Measurements from ENCODE around the gene MAP2K4.

Gene MAP2K4

GRCh38 chr17:12178644-12179330 lies 158.1 kb downstream of the MAP2K4 start:
- H3K4me3 ChIP-seq (ENCODE audit: low read length): no peak overlapping the region
- DNase-seq (ENCODE audit: low read depth): no peak
- TF ChIP-seq CTCF (conservative IDR thresholded peaks at IDR 0.05; ENCODE audit: low read length): no peak

GRCh38 chr17:12180644-12181261 lies 160.1 kb downstream of the MAP2K4 start:
- DNase-seq (ENCODE audit: low read depth): peak; percentile 57
- no peak overlapping the region for H3K4me3 ChIP-seq (ENCODE audit: low read length)
- peak; percentile 85 for TF ChIP-seq CTCF (conservative IDR thresholded peaks at IDR 0.05; ENCODE audit: low read length)

GRCh38 chr17:12187658-12188057 lies 167.0 kb downstream of the MAP2K4 start:
- TF ChIP-seq CTCF (conservative IDR thresholded peaks at IDR 0.05; ENCODE audit: low read length): no peak
- H3K4me3 ChIP-seq (ENCODE audit: low read length): no peak overlapping the region
- DNase-seq (ENCODE audit: low read depth): no peak

- no peak for TF ChIP-seq CTCF (conservative IDR thresholded peaks at IDR 0.05; ENCODE audit: low read length)
- no peak for DNase-seq (ENCODE audit: low read depth)
- no peak overlapping the region for H3K4me3 ChIP-seq (ENCODE audit: low read length)
Measured at GRCh38 chr17:12193144-12193735, 172.6 kb downstream of the MAP2K4 start.
